PFSK-1 (cell line): Measurements from ENCODE around the gene PRDM4.

Source experiments
- FOXP2 ChIP-seq: optimal IDR thresholded peaks from 2 replicates; pipeline ENCODE3; 2011; ENCODE audit warnings: borderline replicate concordance, control low read depth, inconsistent platforms; ENCODE audit not compliant: insufficient read depth; ENCODE audit errors: extremely low read length, extremely low read depth
- POLR2AphosphoS5 ChIP-seq: IDR thresholded peaks from 2 replicates; pipeline ENCODE4 v1.6.1; 2012; ENCODE audit warnings: low read depth, mild to moderate bottlenecking, control low read depth, low read length, moderate library complexity
- SIN3A ChIP-seq: IDR thresholded peaks from 2 replicates; pipeline ENCODE4 v1.6.1; 2012; ENCODE audit warnings: mild to moderate bottlenecking, low read length, moderate library complexity, borderline replicate concordance; ENCODE audit not compliant: insufficient read depth
- TAF1 ChIP-seq: IDR thresholded peaks from 2 replicates; pipeline ENCODE4 v1.6.1; 2012; ENCODE audit warnings: low read length, control low read depth, borderline replicate concordance; ENCODE audit not compliant: insufficient read depth
- TF ChIP-seq, protein P1 (sequence below), 2 experiments: IDR thresholded peaks; 2 replicates each; pipeline versions ENCODE4 v1.6.1 to v1.8.0; 2011 to 2012; ENCODE audit warnings: low read depth in 2 of 2, low read length in 2 of 2, control low read depth in 1 of 2, inconsistent platforms in 1 of 2, mild to moderate bottlenecking in 1 of 2, moderate library complexity in 1 of 2; ENCODE audit not compliant: insufficient read depth in 1 of 2

DNA sequence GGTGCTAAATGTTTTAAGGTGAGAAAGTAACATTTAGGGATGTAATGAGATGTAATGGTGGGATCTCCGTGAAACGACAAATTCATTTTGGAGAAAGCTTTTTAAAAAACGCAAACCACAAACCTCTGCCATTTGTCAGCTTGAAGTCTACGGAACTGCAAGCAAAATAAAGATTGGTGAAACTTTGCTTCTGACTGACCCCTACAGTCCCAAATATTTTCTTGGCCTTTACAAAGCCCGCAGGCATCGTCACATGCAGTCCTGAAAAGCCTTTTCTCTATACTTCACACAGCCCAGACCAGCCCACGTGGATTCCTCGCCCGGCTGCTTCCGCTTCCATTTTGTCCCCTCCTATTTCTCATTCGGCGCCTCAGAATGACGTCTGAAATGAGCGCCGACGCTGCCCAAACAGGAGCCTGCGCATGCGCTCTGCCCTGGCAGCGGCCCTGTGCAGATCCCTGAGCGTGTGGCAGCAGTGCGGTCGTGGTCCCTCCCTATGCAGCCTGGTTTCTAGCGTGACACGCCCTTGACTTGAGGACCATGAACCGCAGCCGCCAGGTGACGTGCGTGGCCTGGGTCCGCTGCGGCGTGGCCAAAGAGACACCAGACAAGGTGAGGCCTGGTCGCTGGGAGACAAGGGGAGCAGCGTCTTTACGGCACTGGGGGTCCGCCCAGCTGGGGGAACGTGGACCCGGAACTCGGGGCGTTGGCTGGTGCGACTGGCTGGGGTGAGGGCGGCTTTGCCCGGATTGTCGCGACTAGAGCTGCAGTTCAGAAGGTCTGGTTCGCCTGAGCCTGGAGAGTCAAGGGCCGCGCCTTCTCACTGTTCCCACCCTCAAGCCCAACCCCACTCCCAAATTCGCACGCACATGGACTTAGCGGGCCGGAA is 75.3 kb downstream of the PRDM4 start, which contains the start of gene PWP1:
- peak; percentile 58; the same call in 1 of the 2 replicates for TF ChIP-seq SIN3A
- TF ChIP-seq TAF1, result peak; percentile 94
- TF ChIP-seq, protein P1, sequence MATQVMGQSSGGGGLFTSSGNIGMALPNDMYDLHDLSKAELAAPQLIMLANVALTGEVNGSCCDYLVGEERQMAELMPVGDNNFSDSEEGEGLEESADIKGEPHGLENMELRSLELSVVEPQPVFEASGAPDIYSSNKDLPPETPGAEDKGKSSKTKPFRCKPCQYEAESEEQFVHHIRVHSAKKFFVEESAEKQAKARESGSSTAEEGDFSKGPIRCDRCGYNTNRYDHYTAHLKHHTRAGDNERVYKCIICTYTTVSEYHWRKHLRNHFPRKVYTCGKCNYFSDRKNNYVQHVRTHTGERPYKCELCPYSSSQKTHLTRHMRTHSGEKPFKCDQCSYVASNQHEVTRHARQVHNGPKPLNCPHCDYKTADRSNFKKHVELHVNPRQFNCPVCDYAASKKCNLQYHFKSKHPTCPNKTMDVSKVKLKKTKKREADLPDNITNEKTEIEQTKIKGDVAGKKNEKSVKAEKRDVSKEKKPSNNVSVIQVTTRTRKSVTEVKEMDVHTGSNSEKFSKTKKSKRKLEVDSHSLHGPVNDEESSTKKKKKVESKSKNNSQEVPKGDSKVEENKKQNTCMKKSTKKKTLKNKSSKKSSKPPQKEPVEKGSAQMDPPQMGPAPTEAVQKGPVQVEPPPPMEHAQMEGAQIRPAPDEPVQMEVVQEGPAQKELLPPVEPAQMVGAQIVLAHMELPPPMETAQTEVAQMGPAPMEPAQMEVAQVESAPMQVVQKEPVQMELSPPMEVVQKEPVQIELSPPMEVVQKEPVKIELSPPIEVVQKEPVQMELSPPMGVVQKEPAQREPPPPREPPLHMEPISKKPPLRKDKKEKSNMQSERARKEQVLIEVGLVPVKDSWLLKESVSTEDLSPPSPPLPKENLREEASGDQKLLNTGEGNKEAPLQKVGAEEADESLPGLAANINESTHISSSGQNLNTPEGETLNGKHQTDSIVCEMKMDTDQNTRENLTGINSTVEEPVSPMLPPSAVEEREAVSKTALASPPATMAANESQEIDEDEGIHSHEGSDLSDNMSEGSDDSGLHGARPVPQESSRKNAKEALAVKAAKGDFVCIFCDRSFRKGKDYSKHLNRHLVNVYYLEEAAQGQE (IDR thresholded peaks at IDR 0.05; ENCODE audit: insufficient read depth in 1 of 2, low read depth in 2 of 2, low read length in 2 of 2), result no peak; a peak in 1 of 4 replicates
- TF ChIP-seq POLR2AphosphoS5, result peak; percentile 67
- TF ChIP-seq FOXP2, result no peak
